GM21619 (cell line): ENCODE results near the gene CARM1.

Experiments used
- ATAC-seq: cut with Tn5 transposase; IDR thresholded peaks from one replicate; pipeline ENCODE4 v1.9.1; 2021; ENCODE audit not compliant: unreplicated experiment

Gene CARM1

DNA sequence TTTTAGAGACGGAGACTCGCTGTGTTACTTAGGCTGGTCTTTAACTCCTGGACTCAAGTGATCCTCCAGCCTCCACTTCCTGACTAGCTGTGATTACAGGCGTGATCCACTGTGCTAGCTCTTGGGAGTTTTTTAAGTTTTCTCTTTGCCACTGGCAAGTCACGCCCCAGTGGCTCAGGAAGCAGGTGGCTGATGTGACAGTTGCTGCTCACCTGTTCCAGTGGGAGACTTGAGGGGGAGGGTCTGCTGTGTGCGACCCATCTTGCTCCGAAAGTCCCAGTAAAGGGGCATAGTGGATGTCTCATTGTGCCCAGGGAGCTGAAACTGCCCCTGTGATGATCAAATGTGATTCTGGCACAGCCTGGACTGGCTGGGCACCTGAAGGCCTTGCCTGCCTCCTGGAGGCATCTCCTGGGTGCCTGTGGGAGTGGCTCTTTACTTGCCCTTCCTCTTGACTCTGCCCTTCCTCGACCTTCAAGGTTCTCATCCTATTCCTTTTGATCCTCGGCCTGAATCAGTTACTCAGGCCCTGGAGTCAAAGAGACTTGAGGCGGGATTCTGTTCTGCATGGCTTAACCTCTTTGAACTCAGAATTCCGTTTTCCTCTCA is 97.3 kb downstream of the CARM1 start:
- ATAC-seq: no peak

DNA sequence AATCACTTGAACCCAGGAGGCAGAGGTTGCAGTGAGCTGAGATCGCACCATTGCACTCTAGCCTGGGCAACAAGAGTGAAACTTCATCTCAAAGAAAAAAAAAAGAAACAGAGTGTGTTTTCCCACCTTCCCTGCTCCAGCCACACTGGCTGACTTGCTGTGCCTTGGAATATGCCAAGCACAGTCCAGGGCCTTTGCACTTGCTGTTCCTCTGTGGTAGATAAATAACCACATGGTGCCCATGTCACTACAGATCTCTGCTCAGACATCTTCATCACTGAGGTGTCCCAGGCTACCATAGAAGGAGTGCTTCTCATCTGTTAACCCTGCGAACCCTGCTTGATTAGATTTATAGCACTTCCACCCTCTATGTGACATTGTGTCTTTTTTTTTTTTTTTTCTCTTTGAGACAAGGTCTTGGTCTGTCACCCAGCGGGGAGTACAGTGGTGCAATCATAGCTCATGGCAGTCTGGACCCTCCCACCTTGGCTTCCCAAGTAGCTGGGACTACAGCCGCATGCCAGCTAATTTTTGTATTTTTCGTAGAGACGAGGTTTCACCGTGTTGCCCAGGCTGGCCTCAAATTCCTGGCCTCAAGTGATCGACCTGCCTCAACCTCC is 99.9 kb downstream of the CARM1 start:
- ATAC-seq: no peak
